K562 (cell line): ENCODE data around the gene C12orf60. TPM values are rescaled to one million over a fixed set of nuclear protein-coding genes. Genes with fewer than 3 reads are reported as not detected.

Experiments
- ATAC-seq: fragments of 200-7000 bp; cut with Tn5 transposase; 3 replicates; pipeline ENCODE4 v1.9.1; 2020; ENCODE audit warnings: moderate library complexity
- BruUV-seq: library from RNA; stranded (reverse); fragments of 400-500 nt; replicated peaks from 2 replicates; lab custom pipeline; 2021; lab: Mats Ljungman, UMichigan
- CTCF ChIA-PET: fragments of 300-600 bp; formaldehyde crosslinking; extraction: SDS; loops from one replicate; lab custom pipeline; 2021; ENCODE audit warnings: low intra/inter-chr PET ratio; lab: Yijun Ruan, JAX
- POLR2A ChIA-PET: fragments of 300-600, 350-650 bp; sonication (Branson Sonifier 250); formaldehyde crosslinking; extraction: SDS; loops from one replicate; lab custom pipeline; 2021; ENCODE audit warnings: antibody characterized with exemption, inconsistent platforms; lab: Yijun Ruan, JAX
- DNase-seq, 4 experiments: peaks; one replicate each; pipeline versions ENCODE4 v3.0.0 to v3.0.0-alpha.2; 2011 to 2018; ENCODE audit warnings: low spot score in 3 of 4, mixed read lengths in 3 of 4; ENCODE audit errors: extremely low read depth in 1 of 4
- FAIRE-seq: peaks from 2 replicates; lab custom pipeline; 2011; peaks lifted over from hg19 to GRCh38; lab: Jason Lieb, UNC
- H2AFZ ChIP-seq: 2 replicates; pipeline ENCODE4 v1.6.0; 2011; ENCODE audit warnings: low read depth, low read length, control low read depth, inconsistent platforms
- H3K27ac ChIP-seq: fragments of 200-600 bp; 3 replicates; pipeline ENCODE4 v1.8.0; 2011; ENCODE audit warnings: low read depth, mild to moderate bottlenecking, control low read depth, inconsistent platforms, low read length, moderate library complexity, mixed read lengths; ENCODE audit errors: extremely low read depth
- H3K27me3 ChIP-seq, 2 experiments: fragments of 300-600 bp in 1 of 2; 2 replicates in 1 of 2; 3 replicates in 1 of 2; pipeline versions ENCODE4 v1.6.0 to v1.8.0; 2011; ENCODE audit warnings: inconsistent platforms in 2 of 2, low read length in 2 of 2, mild to moderate bottlenecking in 1 of 2, mixed read lengths in 1 of 2, moderate library complexity in 1 of 2; ENCODE audit not compliant: control insufficient read depth in 2 of 2, insufficient read depth in 2 of 2
- H3K36me3 ChIP-seq: fragments of 300-600 bp; 3 replicates; pipeline ENCODE4 v1.8.0; 2011; ENCODE audit warnings: mild to moderate bottlenecking, low read length, inconsistent platforms; ENCODE audit not compliant: control insufficient read depth, insufficient read depth
- H3K4me1 ChIP-seq, 2 experiments: fragments of 200-600 bp in 1 of 2; replicated peaks in 1 of 2; 2 replicates in 1 of 2; 3 replicates in 1 of 2; pipeline versions ENCODE4 v1.5.1 to v1.8.0; 2011; ENCODE audit warnings: inconsistent platforms in 2 of 2, low read length in 2 of 2, mild to moderate bottlenecking in 1 of 2, mixed read lengths in 1 of 2, moderate library complexity in 1 of 2; ENCODE audit not compliant: control insufficient read depth in 2 of 2, insufficient read depth in 2 of 2
- H3K4me2 ChIP-seq: 2 replicates; pipeline ENCODE4 v1.6.1; 2011; ENCODE audit warnings: low read length, control low read depth, inconsistent platforms, mixed read lengths; ENCODE audit not compliant: insufficient read depth
- H3K4me3 ChIP-seq: fragments of 200-600 bp; sonication (generic), shearing (Covaris generic); 2 replicates; pipeline ENCODE4 v1.5.1; 2016; ENCODE audit warnings: control low read depth, inconsistent platforms
- H3K79me2 ChIP-seq: fragments of 200-600 bp; 3 replicates; pipeline ENCODE4 v1.8.0; 2011; ENCODE audit warnings: low read length, inconsistent platforms; ENCODE audit not compliant: control insufficient read depth, insufficient read depth
- H3K9ac ChIP-seq, 2 experiments: 2 replicates each; pipeline versions ENCODE4 v1.6.0 to v1.6.1; 2011; ENCODE audit warnings: low read depth in 2 of 2, low read length in 2 of 2, control low read depth in 1 of 2, inconsistent platforms in 1 of 2, mild to moderate bottlenecking in 1 of 2, mixed read lengths in 1 of 2; ENCODE audit not compliant: insufficient read depth in 1 of 2
- H3K9me1 ChIP-seq: one replicate; pipeline ENCODE4 v1.6.0; 2011; ENCODE audit warnings: inconsistent platforms, mild to moderate bottlenecking, low read length, moderate library complexity; ENCODE audit not compliant: control insufficient read depth, insufficient read depth
- H3K9me3 ChIP-seq: replicated peaks from 2 replicates; pipeline ENCODE4 v1.5.1; 2011; ENCODE audit warnings: low read depth, low read length, inconsistent platforms; ENCODE audit not compliant: control insufficient read depth, insufficient read depth
- H4K20me1 ChIP-seq: replicated peaks from 2 replicates; pipeline ENCODE4 v1.6.1; 2011; ENCODE audit warnings: low read length, inconsistent platforms, mixed read lengths; ENCODE audit not compliant: control insufficient read depth, insufficient read depth
- BRD4 ChIP-seq: fragments of 200-600 bp; sonication (generic); IDR thresholded peaks from 2 replicates; pipeline ENCODE4 v1.6.1; 2017; ENCODE audit warnings: inconsistent platforms
- MAFG ChIP-seq: fragments of 450-650 bp; conservative IDR thresholded peaks from 2 replicates; pipeline ENCODE4 v1.6.1; 2016; ENCODE audit warnings: missing genetic modification characterization, missing compliant biosample characterization
- RFX1 ChIP-seq: fragments of 450-650 bp; IDR thresholded peaks from 2 replicates; pipeline ENCODE4 v1.6.1; 2016; ENCODE audit warnings: mild to moderate bottlenecking, moderate library complexity
- TBL1XR1 ChIP-seq, 2 experiments: IDR thresholded peaks; 2 replicates each; pipeline ENCODE4 v1.6.1; 2012; ENCODE audit warnings: improper control_type of control experiment in 2 of 2, low read length in 2 of 2, mild to moderate bottlenecking in 1 of 2
- ZBTB17 ChIP-seq: fragments of 450-650 bp; formaldehyde crosslinking; IDR thresholded peaks from 2 replicates; pipeline ENCODE4 v1.4.0; 2020; ENCODE audit warnings: mild to moderate bottlenecking
- WGBS: fragments of 100-300 bp; shearing (Covaris generic); methylation state at CpG from one replicate; pipeline ENCODE4 v1.1.6; 2016; ENCODE audit warnings: low coverage, mixed read lengths; ENCODE audit not compliant: insufficient coverage; ENCODE audit errors: missing lambda C conversion rate; 5-methylcytosine and 5-hydroxymethylcytosine counted together
- in situ Hi-C: fragments of 300-500 bp; cut with MboI; formaldehyde crosslinking; loops from 4 replicates; pipeline ENCODE4 v1.15.0; 2018; ENCODE audit warnings: inconsistent platforms, mixed read lengths
- intact Hi-C: fragments of 100-400 bp; cut with micrococcal nuclease; formaldehyde crosslinking; loops from 2 replicates; pipeline ENCODE4 v1.14.2; 2022
- polyA plus RNA-seq, 8 experiments: library from polyadenylated mRNA; depleted of rRNA in 4 of 8; stranded (reverse) in 5 of 8; unstranded in 3 of 8; fragments of >200 nt; fragmentation: Nextera tagmentation in 2 of 8; fragmentation: Illumina TruSeq in 1 of 8; extraction: Ambion mirVana in 2 of 8; extraction: Trizol in 1 of 8; gene quantifications; 2 replicates each; pipeline versions ENCODE4 v1.2.1 to v1.2.3, GENCODE V29; 2011 to 2014; ENCODE audit warnings: inconsistent platforms in 1 of 8, missing spikeins in 1 of 8
- total RNA-seq, 7 experiments: library from RNA; depleted of rRNA in 6 of 7; stranded (reverse); fragments of >200 nt in 6 of 7; fragmentation: Illumina TruSeq in 2 of 7; extraction: Trizol in 2 of 7; gene quantifications; 2 replicates each; pipeline versions ENCODE4 v1.2.1 to v1.2.3, GENCODE V29; 2011 to 2021; ENCODE audit warnings: low replicate concordance in 1 of 7
- TF ChIP-seq, protein P1 (sequence below): sonication (generic); formaldehyde crosslinking; IDR thresholded peaks from 2 replicates; pipeline ENCODE4 v1.8.0; 2022; ENCODE audit warnings: mild to moderate bottlenecking, low read depth, missing genetic modification reagents

C12orf60 gene
- total and polyA plus RNA-seq, 9 of the 15 experiments (the other 6 are each of a cell fraction or from before 2014, with no cell fraction given): 0.41 to 4.4 (median 2.5) TPM

DNA sequence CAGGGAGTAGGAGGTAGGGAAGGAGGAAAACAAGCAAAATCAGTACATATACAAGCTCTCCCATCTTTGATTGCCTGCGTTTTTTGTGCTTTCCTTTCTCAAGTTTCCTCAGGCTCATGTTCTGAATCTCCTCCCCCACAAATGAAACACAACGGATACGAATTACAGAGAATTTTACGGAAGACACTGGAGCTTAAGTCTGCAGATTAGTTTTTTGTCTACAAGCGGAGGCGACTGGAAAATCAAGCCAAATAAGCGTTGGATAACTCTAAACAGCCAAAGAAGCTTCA is 804 bp upstream of the C12orf60 start:
- intact Hi-C loops (loop anchor here (5.0 kb wide), 1 partner anchor 40 kb away; the partner anchor contains the start of gene ART4), in situ Hi-C loops (loop anchor here (25.0 kb wide), 1 partner anchor 1085 kb away; the partner anchor contains the start of gene STRAP)
- Histone ChIP-seq H3K9ac (peak overlapping the region; percentile 85 to 95), H4K20me1 (no peaks in the 10 kb centered on the region), H3K9me3 (no peaks in the 10 kb centered on the region), H3K36me3 (peaks cover 34% of the 10 kb centered on the region), H2AFZ (peak overlapping the region; percentile 91), H3K4me1 (no peaks in the 10 kb centered on the region), H3K4me3 (peak overlapping the region; percentile 90), H3K79me2 (peaks cover 45% of the 10 kb centered on the region), H3K4me2 (peak overlapping the region; percentile 94), H3K27ac (peak overlapping the region; percentile 80), H3K27me3 (no peaks in the 10 kb centered on the region), H3K9me1 (no peaks in the 10 kb centered on the region)
- TF ChIP-seq ZBTB17 (no peak), TBL1XR1 (IDR thresholded peaks at IDR 0.05; ENCODE audit: low read length in 2 of 2) (no peak), BRD4 (no peak), MAFG (tag) (no peak), RFX1 (no peak)
- TF ChIP-seq, protein P1, sequence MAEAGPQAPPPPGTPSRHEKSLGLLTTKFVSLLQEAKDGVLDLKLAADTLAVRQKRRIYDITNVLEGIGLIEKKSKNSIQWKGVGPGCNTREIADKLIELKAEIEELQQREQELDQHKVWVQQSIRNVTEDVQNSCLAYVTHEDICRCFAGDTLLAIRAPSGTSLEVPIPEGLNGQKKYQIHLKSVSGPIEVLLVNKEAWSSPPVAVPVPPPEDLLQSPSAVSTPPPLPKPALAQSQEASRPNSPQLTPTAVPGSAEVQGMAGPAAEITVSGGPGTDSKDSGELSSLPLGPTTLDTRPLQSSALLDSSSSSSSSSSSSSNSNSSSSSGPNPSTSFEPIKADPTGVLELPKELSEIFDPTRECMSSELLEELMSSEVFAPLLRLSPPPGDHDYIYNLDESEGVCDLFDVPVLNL (CRISPR knock-in tag): no peak
- ATAC-seq (no peak), FAIRE-seq (no peak), DNase-seq (peak in 2 of 4 experiments; percentile 4 to 5)
- ChIA-PET CTCF (no interaction called here), POLR2A (interaction anchor here (0.6 to 1.2 kb wide), 4 partner anchors 10 to 273 kb away, joined by 3 to 4 read pairs (median 4); partner anchors contain the start of gene SMCO3)
- BruUV-seq: no TSS peak
- WGBS: 3% methylated on average over 7 of the region's 7 CpGs
